Dedifferentiated amniotic fluid mesenchymal stem cell (primary cell): ENCODE data around the gene HOXD11.
A peak's percentile ranks its signal among the peaks of the same experiment; 100 is the strongest.

ENCODE experiments used
- DNase-seq: peaks from one replicate; pipeline ENCODE4 v3.0.0-alpha.2; 2016; ENCODE audit errors: extremely low spot score

HOXD11 gene

DNA sequence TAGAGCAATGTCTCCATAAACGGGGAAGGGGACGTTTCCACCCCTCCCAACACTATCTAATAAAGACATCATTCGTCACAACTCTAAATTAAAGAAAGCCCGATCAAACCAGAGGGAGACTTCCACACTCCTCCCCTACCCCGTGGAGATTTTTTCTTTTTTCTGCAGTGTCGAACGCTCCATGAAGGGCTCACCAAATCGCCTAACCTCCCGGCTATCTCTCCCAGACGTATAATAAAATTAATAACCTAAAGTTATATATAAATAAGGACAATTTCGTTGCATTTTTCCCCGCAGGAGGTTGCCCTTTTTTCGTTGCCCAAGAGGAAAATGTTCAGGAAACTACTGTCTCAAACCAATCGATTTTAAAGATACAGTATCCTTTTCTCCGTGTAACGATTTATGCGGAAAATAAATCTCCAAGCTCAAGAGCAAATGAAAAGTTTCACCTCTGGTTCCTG, 25.7 kb upstream of the HOXD11 start:
- DNase-seq, result no peak

DNA sequence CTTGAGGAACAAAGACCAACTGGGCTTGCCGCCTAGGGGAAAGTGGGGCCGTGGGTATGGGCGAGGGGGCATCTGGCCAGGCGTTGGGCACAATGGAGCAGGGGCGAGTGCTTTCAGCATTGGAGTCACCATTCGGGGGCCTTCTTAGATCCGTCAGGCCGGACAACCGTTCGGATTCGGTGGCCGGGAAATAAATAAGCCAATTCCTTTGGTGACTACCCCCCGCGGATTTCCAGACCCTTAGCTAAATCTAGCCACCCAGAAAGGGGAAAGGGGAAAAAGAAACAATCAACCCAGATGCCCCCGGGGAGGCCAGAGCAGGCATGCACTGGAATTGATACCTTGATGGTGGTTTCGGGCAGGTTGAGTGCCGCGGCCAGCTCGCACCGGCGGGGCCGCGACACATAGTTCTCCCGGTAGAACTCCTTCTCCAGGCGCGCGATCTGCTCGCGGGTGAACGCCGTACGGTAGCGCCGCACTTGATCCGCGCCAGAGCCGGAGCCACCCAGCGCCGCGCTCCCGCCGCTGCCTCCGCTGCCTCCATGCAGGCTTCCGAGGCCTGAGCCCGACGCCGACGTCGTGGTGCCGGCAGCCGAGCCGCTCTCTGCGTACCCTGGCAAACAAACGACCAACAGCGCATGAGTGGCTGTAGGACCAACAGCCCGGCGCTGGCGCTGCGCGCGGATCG, 25.1 kb upstream of the HOXD11 start:
- DNase-seq, result no peak

DNA sequence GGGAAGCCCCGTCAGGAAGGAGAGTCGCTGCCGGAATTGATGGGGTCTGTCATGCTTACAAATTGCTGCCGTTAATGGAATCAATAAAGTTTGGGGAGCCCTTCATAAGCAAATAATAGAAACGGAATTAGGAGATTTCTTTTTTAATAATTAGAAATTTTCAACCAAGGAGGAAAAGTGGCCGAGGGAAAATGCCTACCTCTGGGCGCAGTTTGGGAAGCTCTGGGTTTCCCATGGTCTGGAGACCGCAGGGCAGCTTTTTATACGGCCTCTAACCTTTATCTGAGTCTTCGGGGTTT, 24.6 kb upstream of the HOXD11 start:
- DNase-seq, result no peak

DNA sequence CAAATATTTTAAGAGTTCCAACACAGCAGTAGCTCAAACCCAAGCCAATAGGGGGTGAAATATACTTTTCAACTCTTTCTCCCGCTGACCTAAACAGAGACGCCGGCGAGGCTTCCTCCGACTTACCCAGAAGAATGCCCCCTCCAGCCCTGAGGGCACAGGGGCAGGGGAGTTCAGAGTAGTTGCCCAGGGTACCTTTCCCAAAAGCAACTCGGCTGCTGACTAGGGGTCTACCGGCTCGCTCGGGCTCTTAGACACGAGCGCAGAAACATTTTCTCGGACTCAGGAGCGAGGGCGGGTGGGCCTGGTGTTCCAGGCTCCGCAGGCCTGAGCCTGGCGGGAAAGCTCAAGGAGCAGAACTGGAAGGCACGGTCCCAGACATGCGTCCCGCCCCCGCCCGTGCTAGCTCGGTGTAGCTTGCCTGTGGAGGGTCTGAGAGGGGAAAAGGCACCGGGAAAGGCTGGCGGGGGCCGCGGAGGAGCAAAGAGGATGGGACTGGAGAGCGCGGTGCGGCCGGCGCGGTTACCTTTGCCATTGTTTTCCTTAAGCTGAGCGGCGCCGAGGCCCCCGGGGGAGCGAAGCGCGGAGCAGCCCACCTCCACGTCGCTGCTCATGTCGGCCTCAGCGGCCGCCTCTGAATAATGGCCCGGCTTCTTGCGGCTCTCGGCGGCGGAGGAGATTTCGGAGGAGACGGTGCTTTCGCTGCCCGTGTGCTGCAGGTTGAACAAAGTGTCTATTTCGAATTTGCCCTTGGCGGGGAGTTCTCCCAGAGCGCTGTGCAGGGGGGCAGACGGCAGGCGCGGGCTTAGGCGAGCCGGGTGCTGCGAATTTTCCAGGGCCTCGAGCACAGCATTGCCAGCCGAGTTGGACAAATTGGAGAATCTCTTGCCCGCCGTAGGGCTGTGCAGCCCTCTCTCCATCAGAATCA, 24.0 kb upstream of the HOXD11 start:
- no peak for DNase-seq

DNA sequence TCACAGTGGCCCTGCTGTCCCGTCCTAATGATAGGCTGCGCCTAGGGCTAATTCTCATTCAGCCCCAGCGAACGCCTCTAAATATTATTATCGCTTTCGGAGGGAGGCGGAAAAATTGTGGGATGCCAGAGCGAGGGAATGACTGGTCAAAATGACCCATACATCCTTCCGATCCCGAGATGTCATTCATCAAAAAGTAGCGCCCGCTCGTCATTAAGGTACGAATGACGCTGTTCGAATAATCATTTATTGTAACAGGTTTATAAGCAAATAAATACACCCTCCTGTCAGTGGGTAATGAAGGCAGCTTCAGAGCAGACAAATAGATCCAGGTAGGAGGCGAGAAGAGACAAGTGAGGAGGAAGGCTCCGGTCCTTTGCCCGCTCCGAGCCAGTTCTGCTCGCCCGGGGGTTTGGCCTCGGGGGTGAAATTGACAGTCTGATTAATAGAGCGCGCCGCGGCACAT, 23.3 kb upstream of the HOXD11 start, which contains the start of gene EVX2:
Gene EVX2, minus strand, starts transcription at position 167 of the 466 bp plus-strand sequence. CDS start 186 bp downstream, outside the sequence.
- DNase-seq, result no peak

DNA sequence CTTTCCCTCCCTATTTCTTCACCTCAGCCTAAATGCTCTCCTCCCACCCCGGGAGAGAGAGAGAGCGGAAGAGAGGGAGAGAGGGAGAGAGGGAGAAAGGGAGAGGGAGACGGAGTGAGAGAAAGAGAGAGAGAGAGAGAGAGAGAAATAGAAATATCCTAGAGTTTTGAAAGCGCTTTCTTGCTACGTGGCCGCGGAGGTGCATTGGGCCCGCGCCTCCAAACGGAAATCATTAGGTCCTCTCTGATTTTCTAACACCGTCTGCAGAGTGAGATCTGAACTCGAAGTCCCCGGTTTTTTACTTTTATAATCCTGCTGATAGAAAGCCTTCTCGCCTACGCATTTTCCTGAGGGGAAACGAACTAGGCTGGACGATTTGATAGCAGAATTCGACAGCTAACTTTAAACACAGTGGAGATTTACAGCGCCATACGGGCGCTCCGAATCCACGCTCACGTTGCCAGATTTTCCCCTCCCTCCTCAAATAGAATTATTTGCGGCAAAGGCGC, 22.4 kb upstream of the HOXD11 start:
- no peak for DNase-seq

DNA sequence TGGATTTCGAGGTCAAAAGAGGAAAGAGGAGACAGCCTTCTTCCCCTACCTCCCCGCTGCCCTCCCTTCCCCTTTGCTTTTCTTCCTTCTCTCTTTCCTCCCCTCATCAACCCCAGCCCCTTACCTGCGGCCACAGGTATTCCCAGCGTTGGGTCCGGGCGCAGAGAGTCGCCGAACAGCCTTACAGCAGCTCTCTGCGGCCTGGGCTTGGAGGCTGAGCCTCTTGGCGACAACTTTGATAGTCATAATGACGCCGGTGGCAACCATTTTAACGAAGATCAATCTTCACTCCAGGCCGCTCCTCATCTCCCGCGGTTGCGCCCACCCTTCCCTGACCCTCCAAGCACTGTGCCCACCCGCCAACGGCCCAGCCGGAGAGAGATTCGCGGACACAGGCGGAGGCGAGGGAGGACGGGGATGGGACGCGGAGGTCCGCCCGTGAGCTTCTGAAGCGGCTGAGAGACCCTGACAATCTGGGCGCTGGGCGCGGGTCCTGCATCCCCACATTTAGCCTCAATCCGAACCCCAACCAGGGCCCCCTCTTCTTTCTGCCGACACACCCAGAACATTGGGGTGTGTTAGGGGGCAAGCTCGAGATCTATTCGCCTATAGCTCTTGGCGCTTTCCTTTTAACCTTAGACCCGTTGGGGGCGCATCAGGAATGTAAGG, 21.8 kb upstream of the HOXD11 start:
- DNase-seq, result no peak

DNA sequence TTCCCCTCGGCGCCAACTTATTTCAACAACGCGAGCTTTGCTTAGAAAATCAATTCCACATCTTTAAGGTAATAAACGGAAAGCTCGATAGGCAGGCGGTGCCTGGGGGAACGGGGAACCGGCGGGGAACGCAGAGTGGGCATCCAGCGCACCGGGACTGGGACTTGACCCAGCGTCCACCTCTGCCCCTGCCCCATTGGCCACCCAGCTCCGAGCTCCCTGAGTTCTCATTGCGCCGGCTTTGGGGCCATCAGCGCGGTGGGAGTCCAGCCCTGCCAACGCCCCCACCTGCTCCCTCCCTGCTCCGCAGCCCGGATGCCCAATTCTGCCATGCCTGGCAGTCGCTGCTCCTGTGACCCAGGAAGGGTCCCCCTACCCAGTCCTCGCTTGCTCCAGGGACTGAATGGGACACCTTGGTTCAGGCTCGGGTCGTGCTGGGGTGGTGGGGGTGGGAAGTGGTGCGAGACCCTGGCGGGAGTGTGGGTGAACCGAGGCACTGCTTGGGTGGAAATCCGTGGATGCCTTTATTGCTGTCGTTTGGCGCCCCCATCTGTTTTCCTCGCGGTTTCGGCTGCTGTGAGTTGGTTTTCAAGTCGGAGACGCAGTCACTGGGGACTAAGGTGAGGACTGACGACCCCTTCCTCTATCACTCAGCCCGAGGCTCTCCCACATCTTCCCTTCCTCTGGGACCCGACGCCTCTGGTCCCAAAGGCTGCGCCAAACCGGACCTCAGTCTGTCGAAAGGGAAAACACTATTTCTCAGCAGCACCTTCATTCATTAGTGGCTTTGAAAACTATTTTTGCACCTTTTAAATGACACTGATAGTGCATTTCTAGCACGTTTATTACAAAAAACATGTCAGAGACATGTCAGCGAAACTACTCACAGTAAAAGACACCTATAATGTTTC, 21.0 kb upstream of the HOXD11 start:
- DNase-seq, result peak; percentile 54

DNA sequence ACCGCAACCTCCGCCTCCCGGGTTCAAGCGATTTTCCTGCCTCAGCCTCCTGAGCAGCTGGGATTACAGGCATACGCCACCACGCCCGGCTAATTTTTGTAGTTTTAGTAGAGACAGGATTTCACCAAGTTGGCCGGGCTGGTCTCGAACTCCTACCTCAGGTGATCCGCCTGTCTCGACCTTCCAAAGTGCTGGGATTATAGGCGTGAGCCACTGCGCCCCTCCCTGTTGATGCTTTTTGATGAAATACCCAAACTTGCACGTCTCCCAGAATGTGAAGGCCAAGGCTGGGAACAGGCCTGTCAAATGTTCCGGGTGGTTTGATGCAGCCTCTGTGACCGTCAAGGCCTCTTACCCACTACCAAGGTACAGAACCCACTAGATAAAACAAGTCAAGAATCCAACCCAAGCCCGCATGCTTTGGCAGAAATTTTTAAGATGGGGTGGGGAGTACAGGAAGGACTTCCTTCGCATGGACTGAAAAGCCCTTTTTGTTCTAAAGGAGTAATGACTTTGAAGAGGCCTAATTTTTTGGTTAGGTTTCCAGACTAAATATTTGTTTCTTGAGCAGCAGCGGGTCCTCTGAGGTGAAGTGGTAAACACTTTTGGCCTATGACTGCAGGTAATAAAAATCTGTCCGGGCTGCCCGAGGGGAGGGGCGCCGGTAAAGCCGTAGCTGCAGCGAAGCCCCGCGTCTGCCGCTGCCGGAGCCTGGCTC, 19.6 kb upstream of the HOXD11 start:
- no peak for DNase-seq

DNA sequence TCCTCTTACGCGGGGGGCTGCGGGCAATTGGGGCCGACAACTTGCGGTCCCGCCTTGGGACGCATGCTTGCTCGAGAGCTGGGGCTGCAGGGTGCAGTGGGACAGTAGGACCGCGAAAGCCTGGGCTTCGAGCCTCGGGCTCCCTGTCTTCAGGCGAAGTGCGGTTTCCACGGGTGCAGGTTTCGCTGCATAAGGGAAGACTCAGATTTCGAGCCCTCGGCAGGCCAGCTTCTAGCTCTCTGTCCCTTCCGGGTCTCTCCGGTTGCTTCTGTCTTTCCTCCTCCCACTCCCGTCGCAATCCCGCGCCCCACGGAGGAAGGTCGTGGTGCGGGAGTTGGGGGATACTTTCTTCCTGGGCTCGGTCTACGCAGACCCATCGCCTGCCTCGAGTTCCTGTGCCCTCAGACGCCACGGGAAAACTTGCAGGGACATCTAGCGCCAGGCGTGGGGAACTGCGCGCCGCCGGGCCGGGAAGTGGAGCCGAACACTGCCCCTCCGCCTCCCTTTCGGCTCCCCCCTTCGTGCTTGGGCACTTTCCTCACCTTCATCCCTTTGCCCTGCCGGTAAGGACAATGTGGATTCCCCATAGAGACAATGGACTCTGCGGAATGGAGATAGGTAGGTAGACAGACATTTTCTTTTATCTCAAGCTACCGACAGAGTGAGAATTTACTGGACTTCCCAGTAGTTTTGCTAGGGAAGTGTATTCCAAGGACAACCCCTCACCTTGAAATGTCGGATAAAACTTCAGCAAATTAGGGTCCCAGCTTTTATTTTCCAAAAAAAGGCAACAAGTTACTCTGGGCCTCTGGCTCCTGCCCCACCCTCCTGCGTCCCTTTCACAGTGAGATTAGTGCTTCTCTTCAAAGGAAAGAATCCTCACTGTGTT, 18.8 kb upstream of the HOXD11 start:
- DNase-seq, result peak; percentile 52

DNA sequence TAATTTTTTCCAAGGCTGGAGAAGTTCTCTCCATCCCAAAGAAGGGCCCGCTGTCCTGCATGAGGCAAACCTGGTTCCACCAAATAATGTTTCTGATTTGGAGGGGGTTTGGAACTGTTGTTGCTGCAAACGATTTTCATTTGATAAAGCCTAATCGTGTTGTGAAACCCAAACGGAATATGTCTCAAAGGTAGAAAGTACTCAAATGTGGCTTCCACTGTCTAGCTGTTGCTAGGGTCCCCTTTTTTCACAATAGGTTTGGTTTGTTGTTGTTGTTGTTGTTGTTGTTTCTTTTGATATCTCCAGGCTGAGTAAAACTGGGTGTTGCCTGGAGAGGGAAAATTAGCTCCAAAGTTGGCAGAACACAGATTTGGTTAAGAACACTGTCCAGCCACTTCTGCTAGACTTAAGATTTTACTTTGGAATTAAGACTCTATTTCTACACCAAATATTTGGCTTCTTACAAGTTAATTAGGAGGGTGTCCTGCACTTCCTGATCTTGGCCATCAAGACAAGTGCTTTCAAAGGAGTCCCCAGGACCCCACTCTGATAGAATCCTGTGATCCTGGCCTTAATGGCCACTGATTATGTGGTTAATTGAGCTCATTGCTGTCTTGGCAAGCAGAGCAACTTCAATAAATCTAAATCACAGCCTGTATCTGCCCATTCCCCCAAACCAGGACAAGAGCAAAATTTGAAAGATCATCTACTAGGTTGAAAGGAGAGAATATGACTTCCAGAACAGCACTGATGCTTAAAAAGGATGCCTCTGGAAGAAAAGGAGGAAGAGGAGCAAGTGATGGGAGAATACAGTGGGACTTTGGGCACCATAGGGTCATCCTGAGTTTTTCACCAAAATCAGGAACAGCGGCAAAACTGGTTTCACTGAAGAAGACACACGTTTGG, 17.9 kb upstream of the HOXD11 start:
- DNase-seq, result no peak

DNA sequence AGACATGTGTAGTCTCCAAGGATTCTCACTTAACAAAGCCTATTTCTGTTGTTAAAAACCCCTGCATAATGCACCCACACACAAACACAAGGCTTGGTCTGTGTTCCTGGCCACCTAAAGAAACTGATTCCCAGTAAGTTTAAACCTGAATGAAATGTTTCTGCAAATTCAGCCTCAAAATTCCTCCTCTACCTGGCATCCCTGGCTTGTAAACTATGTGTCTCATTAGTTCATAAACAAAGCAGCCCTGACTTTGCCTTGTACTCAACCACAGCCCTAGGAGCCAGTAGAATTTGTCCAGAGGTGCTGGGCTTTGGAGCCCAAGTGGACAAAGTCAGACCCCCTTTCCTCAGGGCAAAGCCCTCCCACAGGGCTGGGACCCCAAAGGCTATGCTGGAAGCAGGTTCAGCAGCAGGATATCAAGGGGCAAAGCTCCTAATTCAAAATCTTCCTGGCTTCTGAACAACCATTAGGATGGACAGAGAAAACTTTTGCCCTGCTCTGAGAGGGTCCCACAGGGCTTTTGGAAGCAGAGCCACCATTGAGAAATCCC, 17.2 kb upstream of the HOXD11 start:
- DNase-seq, result no peak

DNA sequence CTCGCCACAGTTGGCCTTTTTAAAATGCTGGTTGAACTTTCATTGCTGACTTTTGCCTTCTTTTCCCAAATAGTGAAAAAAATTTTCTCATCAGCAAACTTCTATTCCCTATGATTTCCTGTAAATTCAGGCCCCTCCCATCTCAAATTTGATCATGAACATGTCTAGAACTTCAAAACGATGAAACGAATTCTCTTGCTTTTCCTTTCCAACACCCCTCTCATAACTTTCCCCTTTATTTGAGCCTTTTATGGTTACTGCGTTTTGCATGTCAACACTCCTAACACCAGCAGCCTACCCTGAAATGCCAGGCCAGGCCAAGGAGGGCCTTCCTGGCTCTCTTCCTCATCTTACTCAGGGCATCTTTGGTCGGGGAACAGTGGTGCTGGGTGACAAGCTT, 16.2 kb upstream of the HOXD11 start:
- DNase-seq, result no peak

DNA sequence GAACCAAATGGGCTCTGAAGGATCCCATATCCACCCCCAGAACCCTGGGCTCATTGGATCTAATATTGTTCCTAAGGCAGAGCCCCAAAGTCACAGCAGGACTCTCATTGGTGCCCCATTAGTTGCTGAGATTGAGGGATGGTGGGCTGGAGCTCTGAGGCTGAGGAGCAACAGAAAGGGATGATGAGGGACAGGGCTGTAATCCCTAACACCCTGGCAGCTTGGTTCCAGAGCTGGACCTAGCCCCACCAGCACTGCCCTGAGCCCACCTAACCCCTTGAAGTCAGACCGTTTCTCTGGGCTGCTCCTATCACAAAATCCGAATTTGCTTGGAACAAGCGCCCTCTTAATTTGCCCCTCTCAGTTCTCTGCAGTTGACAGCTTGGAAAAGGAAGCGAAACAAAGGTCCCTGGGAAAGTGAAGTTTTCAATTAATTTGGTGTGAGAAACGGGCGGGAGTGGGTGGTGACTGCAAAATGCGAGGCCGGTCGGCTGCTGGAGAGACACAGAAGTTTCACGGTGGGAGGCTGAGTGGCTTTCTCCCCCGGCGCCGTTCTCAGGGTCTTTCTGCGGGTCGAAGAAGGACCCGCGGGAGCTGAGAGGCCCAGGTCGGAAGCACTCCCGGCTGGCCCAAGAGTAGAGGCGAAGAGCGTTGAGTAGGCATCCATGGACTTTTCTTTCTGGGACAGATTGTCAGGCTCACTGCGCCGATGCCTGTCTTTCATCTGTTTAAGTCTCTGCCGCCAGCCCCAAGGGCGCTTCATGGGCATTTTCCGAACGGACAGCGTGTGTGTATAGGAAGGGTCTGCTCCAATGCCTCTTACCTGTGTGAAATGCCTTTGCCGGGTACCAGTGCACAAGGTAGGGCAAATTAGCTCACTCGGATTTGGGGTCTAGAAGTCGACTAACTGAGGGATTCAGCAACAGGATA, 15.5 kb upstream of the HOXD11 start:
- DNase-seq, result no peak

DNA sequence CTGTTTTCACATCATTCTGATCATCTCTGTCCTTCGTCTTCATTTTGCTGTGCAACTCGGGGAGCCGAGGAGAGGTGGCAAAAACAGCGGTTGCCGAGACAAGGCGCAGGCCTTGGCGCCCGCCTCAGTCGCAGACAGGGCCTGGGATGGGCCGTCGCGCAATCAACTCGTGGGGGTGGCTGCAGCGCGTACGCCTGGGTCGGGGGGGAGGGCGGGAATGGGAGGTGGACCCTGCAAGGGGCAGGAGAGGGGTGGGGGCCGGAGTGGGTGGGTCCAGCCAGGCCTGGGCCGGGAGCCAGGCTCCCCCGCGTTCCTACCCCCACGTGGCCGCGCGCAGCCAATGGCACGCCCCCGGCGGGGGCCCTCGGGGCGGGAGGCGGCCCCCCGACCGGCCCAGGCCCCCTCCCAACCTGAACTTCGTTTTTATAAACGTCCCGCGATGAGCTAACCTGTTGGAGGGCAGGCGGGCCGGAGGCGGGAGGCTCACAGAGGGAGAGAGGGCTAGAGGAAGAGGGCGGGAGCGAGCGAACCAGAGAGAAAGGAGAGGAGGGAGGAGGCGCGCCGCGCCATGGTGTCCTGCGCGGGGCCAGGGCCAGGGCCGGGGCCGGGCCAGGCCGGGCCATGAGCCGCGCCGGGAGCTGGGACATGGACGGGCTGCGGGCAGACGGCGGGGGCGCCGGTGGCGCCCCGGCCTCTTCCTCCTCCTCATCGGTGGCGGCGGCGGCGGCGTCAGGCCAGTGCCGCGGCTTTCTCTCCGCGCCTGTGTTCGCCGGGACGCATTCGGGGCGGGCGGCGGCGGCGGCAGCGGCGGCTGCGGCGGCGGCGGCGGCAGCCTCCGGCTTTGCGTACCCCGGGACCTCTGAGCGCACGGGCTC, 14.6 kb upstream of the HOXD11 start, which contains the start of gene HOXD13:
Gene HOXD13, plus strand, starts transcription at position 452 of the 875 bp plus-strand sequence. Its CDS starts 170 bp downstream, at position 622.
- no peak for DNase-seq
